Amygdala (tissue), 56 donors: ENCODE measurements around the gene NUCB1.
"Not testable (repeated sequence)": the region's sequence is repeated elsewhere in the genome, so short reads cannot be mapped to it uniquely, and the experiment has no call there.

Experiments used
- DNase-seq, 56 donors: peaks; one replicate each; lab custom pipeline; 2025; lab: John Stamatoyannopoulos, UW

NUCB1 gene

DNA sequence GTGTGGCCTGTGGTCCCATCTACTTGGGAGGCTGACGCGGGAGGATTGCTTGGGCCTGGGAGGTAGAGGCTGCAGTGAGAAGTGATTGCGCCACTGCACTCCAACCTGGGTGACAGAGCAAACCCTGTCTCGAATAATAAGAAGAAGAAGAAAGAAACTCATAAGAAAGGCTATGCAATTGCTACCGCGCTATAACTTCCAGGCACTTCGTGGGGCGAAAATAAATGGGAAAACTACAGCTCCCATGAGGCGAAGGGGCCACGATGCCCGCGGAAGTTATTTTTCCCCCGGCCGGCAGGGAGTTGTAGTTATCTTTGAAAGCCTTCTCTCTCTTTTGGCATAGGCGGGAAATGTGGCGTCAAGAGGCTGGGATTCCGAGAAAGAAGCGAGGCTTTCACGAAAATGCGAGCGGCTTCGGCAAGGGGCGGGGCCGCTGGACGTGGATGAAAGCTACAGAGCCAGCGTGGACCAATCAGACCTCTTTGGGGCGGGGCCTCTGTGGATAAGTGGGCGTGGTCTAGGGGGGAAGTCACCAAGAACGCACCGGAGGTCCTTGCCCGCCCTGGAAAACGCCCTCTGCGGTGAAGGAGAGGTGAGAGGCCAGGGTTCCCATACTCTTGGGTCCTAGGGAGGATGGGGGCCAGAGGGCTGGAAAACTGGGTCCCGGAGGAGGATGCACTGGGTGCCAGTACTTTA is at the start of gene NUCB1:
Gene NUCB1, plus strand, starts transcription at position 532 of the 696 bp plus-strand sequence. CDS start 485 bp downstream, outside the sequence.
- DNase-seq, result peak in 55 of 56 donors; percentile 69 to 99 (median 97)

DNA sequence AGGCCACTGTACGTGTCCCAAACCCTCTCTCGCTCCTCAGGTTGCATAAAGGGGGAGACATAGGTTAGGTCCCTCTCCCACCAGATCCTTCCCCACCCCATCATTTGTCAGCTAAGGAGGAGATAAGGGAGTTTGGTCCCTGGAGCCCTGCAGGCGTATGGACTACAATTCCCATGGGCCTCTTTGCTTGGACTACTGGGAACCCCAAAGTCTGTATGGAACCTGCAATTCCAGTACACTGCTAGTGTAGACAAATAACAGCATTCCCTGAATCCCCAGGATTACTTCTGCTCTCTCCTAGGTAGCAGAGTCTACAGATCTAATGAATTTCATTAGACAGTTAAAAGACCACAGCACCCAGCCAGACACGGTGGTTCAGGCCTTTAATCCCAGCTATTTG is 47.8 kb upstream of the NUCB1 start:
- DNase-seq, result no peak

GRCh38 chr19:48853483-48853882 is 46.6 kb upstream of the NUCB1 start:
- DNase-seq, result no peak

DNA sequence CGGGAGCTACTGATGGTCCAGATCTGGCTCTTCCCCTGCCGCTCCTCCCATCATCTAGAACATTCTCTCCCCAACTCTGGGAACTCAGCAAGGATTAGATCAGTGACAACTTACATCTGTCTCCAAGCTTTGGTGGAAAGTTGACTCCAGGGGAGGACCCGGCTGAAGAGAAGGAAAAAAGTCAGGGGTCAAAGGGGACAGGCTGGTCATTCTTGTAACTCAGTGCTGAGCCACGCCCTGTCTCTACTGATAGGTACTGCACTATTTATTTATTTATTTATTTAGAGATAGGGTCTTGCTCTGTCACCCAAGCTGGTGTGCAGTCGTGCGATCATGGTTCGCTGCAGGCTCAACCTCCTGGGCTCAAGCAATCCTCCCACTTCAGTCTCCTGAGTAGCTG is 46.0 kb upstream of the NUCB1 start:
- no peak for DNase-seq

DNA sequence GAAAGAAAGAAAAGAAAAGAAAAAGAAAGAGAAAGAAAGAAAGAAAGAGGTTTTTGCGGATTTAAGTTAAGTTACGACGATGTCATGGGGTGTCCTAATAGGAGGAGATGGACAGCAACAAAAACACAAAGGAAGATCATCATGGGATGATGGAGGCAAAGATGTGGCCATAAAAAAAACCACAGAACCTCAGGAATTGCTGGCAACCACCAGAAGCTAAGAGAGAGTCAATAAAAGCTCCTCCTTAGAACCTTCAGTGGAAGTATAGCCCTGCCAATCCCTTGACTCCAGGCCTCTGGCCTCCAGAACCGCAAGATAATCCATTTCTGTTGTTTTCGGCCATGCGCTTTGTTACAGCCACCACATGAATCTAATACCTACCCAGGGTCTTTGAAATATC is 43.2 kb upstream of the NUCB1 start:
- no peak for DNase-seq

GRCh38 chr19:48858984-48859710 is 41.0 kb upstream of the NUCB1 start:
- DNase-seq, result peak in 4 of 56 donors; percentile 12 to 18 (median 14)

GRCh38 chr19:48859711-48860572 is 40.2 kb upstream of the NUCB1 start:
- DNase-seq, result peak in 1 of 56 donors; percentile 32

DNA sequence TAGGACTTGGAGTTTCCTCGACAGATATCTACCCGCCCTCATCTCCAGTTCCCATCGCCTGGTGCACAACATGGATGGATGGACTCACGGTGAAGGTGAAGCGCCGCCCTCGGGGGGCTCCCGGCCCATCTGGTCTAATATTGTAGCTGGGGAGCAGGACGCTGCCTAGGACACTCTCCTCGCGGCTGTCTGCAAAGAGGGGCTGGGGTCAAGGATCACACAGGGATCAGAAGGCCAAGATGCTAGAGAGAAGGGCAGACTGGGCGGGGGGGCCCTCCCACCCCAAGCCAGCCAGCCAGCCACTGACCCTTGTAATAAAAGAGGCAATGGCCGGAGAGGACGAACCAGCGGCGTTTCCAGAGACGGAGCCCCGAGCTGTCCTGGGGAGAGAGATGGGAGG is 38.8 kb upstream of the NUCB1 start:
- DNase-seq, result no peak

DNA sequence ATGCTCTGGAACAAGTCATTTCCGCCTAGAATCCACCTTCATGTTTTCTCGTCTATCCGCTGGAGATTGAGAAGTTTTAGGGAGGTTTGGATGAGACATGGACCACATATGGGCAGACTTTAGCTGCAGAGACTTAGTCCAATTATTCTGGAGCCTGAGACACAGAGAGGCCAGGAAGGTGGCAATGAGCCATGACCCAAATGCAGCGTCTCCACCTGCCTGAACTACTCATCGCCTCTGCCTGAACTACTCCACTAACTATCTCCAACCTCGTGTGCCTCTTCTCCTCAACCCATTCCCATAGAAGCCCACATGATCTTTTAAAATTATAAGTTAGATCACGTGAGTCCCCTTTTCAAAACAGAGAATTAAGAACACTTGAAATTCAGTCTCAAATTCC is 37.3 kb upstream of the NUCB1 start:
- no peak for DNase-seq

- DNase-seq, result no peak
These were observed 33.4 kb upstream of the NUCB1 start for GRCh38 chr19:48866692-48867091.

DNA sequence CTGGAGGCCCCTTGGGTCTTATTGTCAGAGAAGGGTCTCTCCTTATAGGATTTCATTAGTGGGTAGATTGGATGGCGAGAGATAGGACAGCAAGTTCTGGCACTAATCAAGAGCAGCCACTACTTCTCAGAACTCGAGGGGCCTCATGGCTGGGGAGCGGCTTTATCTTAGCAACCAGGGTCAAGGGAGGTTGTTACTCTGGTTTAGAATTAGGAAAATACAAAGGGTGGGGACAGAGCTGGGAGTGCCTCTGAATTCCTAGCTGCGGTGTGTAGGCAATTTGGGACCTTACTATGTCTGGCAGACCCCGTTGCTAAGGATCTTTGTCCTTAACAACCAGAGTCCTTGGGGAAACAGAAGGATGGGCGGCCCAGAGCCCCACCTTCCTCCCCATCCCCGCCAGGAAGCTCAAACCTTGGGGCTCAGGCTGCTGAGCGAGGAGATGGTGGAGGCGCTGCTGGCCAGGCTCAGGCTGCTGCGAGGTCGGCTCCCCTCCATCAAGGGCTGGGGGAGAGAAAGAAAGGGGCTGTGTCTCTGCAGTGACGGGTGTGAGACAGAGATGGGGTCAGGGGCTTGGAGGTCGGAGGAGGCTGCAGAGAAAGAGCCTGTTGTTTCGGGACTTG is 32.9 kb upstream of the NUCB1 start:
- no peak for DNase-seq

DNA sequence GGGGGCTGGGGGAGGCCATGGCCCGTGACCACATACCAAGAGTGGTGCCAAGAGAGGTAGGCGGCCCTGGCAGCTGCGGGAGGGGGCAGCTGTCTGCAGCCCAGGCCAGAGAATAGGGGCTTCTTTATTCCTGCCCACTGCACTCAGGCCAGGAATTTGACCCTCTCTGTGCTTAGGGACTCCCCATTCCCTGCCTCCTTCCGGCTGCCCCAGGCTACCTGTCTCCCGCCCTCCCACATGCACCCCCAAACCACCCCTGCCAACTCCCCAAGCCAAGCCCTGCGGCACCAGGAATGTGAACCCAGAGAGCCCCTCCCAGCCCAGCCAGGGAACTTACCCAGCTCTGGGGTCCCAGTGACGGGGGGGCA is 32.4 kb upstream of the NUCB1 start:
- DNase-seq, result no peak

GRCh38 chr19:48868114-48868886 is 31.8 kb upstream of the NUCB1 start, which contains the start of gene PLEKHA4:
Gene PLEKHA4, minus strand, starts transcription at chr19:48868617. Its CDS starts 997 bp downstream, at chr19:48867620.
- peak in 2 of 56 donors; percentile 8 to 11 for DNase-seq

DNA sequence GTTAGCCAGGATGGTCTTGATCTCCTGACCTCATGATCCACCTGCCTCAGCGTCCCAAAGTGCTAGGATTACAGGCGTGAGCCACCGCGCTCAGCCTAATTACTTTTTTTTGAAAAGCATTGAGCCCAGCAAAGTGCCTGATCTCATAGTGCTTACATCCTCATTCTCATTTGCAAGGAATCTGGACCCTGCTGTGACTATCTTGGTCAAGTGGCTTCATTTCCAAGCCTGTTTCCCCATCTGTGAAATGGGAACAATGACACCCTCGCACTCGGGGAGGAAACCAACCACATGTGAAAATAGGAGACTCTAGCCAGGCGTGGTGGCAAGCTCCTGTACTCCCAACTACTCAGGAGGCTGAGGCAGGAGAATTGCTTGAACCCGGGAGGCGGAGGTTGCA is 30.1 kb upstream of the NUCB1 start:
- no peak for DNase-seq

- DNase-seq, result not testable (repeated sequence)
These were observed 28.5 kb upstream of the NUCB1 start for GRCh38 chr19:48871471-48872181.

DNA sequence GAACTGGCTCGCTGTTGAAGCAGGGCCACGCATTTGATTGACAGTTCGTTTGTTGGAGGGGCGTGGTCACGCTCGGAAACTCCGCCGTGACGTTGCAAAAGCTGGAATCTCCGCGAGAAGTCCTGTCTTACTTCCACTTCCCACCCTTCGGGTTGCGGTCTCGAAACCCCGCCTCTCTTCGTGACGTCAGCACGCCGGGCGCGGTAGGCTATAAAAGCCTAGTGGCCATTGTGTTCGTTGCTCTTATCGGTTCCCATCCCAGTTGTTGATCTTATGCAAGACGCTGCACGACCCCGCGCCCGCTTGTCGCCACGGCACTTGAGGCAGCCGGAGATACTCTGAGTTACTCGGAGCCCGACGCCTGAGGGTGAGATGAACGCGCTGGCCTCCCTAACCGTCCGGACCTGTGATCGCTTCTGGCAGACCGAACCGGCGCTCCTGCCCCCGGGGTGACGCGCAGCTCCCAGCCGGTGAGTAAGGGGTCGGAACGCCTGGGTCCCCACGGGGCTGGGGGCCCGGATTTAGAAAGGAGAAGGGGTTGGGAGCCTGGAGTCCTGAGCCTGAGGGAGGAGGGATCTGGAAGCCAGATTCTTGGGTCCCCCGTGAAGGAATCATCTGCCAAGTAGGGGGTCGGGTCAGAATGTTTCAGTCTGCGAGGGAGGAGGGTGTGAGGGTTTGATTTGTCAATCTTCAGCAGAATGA is 27.8 kb upstream of the NUCB1 start, which contains the start of gene PPP1R15A:
Gene PPP1R15A, plus strand, starts transcription at position 240 of the 702 bp plus-strand sequence. CDS start 813 bp downstream, outside the sequence.
- DNase-seq, result peak; percentile 62 to 99 (median 95)

- peak in 31 of 56 donors; percentile 15 to 87 (median 43) for DNase-seq
These were observed 27.1 kb upstream of the NUCB1 start for GRCh38 chr19:48872884-48873475.
